Tibial nerve (tissue), 4 donors: ENCODE measurements around the gene ITIH4. TPM values are rescaled to one million over a fixed set of nuclear protein-coding genes. Genes with fewer than 3 reads are reported as not detected.
A peak's percentile ranks its signal among the peaks of the same experiment; 100 is the strongest.

Source experiments
- DNase-seq, 2 donors: peaks; one replicate each; pipeline ENCODE4 v3.0.0-alpha.2; 2019; ENCODE audit warnings: low spot score in 2 of 2
- H3K27ac ChIP-seq, 4 donors: fragments of 200-600 bp; sonication (generic) in 3 of 4; one replicate each; pipeline ENCODE4 v1.5.1; 2017 to 2019; ENCODE audit warnings: mild to moderate bottlenecking in 1 of 4
- H3K27me3 ChIP-seq, 2 donors: fragments of 200-600 bp; sonication (generic) in 1 of 2; one replicate each; pipeline versions ENCODE4 v1.5.1 to v1.6.0; 2017 to 2019
- H3K36me3 ChIP-seq, 3 donors: fragments of 200-600 bp; sonication (generic); one replicate each; pipeline ENCODE4 v1.5.1; 2018 to 2019
- H3K4me1 ChIP-seq, 4 donors: fragments of 200-600 bp; sonication (generic) in 3 of 4; one replicate each; pipeline ENCODE4 v1.5.1; 2017 to 2019
- H3K4me3 ChIP-seq, 4 donors: fragments of 200-600 bp; sonication (generic) in 3 of 4; one replicate each; pipeline ENCODE4 v1.5.1; 2017 to 2019; ENCODE audit warnings: mild to moderate bottlenecking in 1 of 4, moderate library complexity in 1 of 4
- H3K9me3 ChIP-seq, 4 donors: fragments of 200-600 bp; sonication (generic) in 3 of 4; one replicate each; pipeline ENCODE4 v1.5.1; 2017 to 2019
- EP300 ChIP-seq, 2 donors: sonication (generic); formaldehyde crosslinking; IDR thresholded peaks; one replicate each; pipeline ENCODE4 v1.6.1; 2017; ENCODE audit warnings: antibody characterized with exemption in 2 of 2, mild to moderate bottlenecking in 1 of 2
- POLR2A ChIP-seq, 2 donors: fragments of 450-650 bp; IDR thresholded peaks; one replicate each; pipeline ENCODE4 v1.6.1; 2017; ENCODE audit warnings: antibody characterized with exemption in 2 of 2, mild to moderate bottlenecking in 2 of 2, moderate library complexity in 2 of 2
- WGBS, 2 donors: methylation state at CpG; one replicate each; pipeline ENCODE4 v1.1.5; 2018; 5-methylcytosine and 5-hydroxymethylcytosine counted together
- total RNA-seq, 4 donors: library from RNA; depleted of rRNA; stranded (reverse); fragments of >200 nt; gene quantifications; one replicate each; pipeline ENCODE4 v1.1.0, GENCODE V29; 2016
- TF ChIP-seq, protein P1 (sequence below), 5 experiments: fragments of 200-600 bp in 3 of 5; fragments of 450-650 bp in 2 of 5; sonication (generic) in 3 of 5; IDR thresholded peaks; one replicate each; pipeline ENCODE4 v1.5.1; 2016 to 2019; ENCODE audit warnings: antibody characterized with exemption in 5 of 5, mild to moderate bottlenecking in 3 of 5, moderate library complexity in 2 of 5

The ITIH4 gene
- total RNA-seq, 4 donors from 2014 or later: 5.4 to 24.9 (median 10.1) TPM

DNA sequence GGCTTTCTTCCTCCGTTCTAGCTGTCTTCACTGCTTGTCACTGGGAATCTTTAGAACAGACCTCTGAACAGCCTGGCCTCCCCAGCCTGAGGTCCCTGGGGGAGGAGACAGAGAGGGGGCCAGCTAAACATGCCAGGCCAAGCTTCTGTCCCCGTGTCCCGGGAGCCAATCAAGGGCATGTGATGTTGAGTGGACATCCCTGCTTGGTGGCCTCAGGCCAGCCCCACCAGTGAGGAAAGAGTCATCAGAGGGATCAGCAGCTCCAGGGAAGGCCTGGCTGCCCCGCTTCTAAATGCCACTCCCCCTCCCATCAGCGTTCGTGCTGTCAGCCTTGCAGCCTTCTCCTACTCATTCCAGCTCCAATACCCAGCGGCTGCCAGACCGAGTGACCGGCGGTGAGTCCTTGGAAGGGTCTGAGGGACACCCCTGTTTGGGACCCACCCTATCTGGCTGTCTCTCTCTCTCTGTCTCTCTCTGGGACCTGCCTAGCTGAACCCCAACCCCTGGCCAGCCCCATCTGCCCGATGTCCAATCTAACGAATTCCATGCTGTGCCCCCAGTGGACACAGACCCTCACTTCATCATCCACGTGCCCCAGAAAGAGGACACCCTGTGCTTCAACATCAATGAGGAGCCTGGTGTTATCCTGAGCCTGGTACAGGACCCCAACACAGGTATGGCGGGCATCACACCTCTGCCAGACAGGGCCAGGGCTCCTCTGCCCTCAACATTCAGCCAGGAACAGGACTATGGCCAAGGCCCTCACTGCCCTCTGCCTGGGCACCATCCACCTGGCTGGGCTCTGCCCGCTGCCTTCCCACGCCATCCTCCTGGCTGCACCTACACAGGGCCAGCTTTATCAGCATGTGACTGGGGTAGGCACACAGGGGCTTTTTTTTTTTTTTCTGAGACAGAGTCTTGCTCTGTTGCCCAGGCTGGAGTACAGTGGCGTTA is 42.5 kb downstream of the ITIH4 start:
- H3K4me3 ChIP-seq: no peak overlapping the region
- WGBS, 2 donors: 59 to 62% methylated on average over 16 to 17 of the region's 17 CpGs
- H3K27ac ChIP-seq: peak overlapping the region in 1 of 4 donors; percentile 12
- DNase-seq: no peak
- no peaks in the 10 kb centered on the region for H3K27me3 ChIP-seq
- TF ChIP-seq EP300 (IDR thresholded peaks at IDR 0.05): no peak
- no peak for TF ChIP-seq POLR2A (IDR thresholded peaks at IDR 0.05)
- TF ChIP-seq, protein P1, sequence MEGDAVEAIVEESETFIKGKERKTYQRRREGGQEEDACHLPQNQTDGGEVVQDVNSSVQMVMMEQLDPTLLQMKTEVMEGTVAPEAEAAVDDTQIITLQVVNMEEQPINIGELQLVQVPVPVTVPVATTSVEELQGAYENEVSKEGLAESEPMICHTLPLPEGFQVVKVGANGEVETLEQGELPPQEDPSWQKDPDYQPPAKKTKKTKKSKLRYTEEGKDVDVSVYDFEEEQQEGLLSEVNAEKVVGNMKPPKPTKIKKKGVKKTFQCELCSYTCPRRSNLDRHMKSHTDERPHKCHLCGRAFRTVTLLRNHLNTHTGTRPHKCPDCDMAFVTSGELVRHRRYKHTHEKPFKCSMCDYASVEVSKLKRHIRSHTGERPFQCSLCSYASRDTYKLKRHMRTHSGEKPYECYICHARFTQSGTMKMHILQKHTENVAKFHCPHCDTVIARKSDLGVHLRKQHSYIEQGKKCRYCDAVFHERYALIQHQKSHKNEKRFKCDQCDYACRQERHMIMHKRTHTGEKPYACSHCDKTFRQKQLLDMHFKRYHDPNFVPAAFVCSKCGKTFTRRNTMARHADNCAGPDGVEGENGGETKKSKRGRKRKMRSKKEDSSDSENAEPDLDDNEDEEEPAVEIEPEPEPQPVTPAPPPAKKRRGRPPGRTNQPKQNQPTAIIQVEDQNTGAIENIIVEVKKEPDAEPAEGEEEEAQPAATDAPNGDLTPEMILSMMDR (IDR thresholded peaks at IDR 0.05): no peak
- H3K9me3 ChIP-seq: no peaks in the 10 kb centered on the region
- H3K4me1 ChIP-seq: peaks cover 0 to 10% (median 0%) of the 10 kb centered on the region in 4 donors
- no peaks in the 10 kb centered on the region for H3K36me3 ChIP-seq

DNA sequence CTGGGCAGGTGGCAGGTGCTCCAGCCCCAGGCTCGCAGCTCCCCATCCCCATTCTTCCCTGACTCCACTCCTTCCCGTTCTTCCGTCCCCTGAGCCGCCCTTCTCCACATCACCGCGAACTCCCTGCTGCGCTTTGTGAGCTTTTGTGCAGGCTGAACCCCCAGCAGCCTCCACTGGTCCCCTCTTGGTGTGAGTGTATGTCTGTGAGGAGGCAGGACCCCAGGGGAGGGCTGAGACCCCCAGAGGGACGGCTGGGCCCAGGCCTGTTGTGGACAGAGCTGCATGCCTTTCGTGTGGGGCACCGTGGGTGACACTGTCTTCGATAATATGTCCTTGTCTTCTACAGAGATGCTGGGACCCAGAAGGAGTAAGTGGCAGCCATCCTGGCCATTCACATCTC is 43.2 kb downstream of the ITIH4 start:
- peaks cover 0 to 9% (median 0%) of the 10 kb centered on the region in 4 donors for H3K4me1 ChIP-seq
- H3K27me3 ChIP-seq: no peaks in the 10 kb centered on the region
- TF ChIP-seq EP300 (IDR thresholded peaks at IDR 0.05) (no peak), POLR2A (IDR thresholded peaks at IDR 0.05) (no peak)
- TF ChIP-seq, protein P1 (IDR thresholded peaks at IDR 0.05): no peak
- H3K36me3 ChIP-seq: no peaks in the 10 kb centered on the region
- no peak for DNase-seq
- H3K27ac ChIP-seq: peak overlapping the region in 1 of 4 donors; percentile 12
- no peaks in the 10 kb centered on the region for H3K9me3 ChIP-seq
- WGBS, 2 donors: 75 to 77% methylated on average over 11 of the region's 11 CpGs
- no peak overlapping the region for H3K4me3 ChIP-seq

DNA sequence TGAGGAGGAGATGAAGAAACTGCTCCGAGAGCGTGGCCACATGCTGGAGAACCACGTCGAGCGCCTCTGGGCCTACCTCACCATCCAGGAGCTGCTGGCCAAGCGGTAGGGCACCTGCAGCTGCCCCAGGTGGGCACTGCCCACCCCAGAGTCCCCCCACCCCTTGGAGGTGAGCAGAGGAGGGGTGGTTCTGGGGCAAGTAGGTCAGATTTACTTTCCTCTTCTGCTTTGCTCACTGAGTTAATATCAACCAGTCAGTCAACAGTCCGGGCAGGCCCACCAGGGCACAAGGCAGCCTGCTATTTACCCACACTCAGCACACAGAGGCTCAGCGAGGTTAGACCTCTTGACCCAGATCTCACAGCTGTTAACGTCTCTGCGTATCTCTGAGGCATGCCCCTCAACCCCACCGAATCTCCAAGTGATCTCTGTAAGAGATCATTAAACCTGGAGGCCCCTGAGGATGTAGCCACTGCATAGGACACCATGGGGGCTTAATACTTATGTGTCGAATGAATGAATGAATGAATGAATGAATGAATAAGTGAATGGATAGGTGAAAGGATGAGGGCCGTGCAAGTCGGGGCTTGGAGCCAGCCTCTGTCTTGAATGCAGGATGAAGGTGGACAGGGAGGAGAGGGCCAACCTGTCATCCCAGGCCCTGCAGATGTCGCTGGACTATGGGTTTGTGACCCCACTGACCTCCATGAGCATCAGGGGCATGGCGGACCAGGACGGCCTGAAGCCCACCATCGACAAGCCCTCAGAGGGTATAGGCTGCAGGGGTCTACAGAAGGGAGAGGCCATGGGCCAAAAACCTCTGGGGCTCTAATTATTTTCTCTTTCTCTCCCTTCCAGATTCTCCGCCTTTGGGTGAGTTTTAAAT is 43.9 kb downstream of the ITIH4 start:
- H3K4me3 ChIP-seq: no peak overlapping the region
- TF ChIP-seq POLR2A (IDR thresholded peaks at IDR 0.05) (no peak), EP300 (IDR thresholded peaks at IDR 0.05) (no peak)
- TF ChIP-seq, protein P1 (IDR thresholded peaks at IDR 0.05): no peak
- H3K36me3 ChIP-seq: no peaks in the 10 kb centered on the region
- DNase-seq: no peak
- 87 to 89% methylated on average over 19 of the region's 19 CpGs for WGBS, 2 donors
- H3K4me1 ChIP-seq: peaks cover 0 to 9% (median 0%) of the 10 kb centered on the region in 4 donors
- H3K27me3 ChIP-seq: no peaks in the 10 kb centered on the region
- H3K27ac ChIP-seq: no peak overlapping the region
- H3K9me3 ChIP-seq: no peaks in the 10 kb centered on the region

DNA sequence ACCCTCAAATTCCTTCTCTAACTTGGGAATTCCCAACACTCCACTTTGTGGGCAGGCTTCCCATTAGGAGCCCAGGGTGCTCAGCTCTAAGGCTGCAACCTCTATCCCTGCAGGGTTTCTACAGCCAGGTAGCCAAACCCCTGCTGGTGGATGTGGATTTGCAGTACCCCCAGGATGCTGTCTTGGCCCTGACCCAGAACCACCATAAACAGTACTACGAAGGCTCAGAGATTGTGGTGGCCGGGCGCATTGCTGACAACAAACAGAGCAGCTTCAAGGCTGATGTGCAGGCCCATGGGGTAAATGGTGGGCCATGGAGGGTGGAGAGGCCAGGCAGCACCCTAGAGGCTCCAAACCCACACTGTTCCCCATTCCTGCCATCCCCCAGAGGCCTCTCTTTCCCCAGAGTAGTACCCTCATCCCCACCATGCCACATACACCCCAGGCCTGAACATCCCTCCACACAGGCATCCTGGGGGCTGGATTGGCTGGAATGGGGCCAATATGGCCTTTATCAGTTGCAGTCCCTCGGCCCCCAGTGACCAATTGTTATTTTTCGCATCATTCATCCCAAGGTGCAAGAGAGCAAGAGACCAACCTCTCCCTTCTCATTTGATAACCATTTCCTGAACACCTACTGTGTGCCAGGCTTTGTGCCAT is 45.4 kb downstream of the ITIH4 start:
- Histone ChIP-seq H3K9me3 (no peaks in the 10 kb centered on the region), H3K27ac (no peak overlapping the region), H3K4me3 (no peak overlapping the region), H3K4me1 (peaks cover 0 to 9% (median 0%) of the 10 kb centered on the region in 4 donors), H3K27me3 (no peaks in the 10 kb centered on the region), H3K36me3 (no peaks in the 10 kb centered on the region)
- 75 to 83% methylated on average over 5 of the region's 5 CpGs for WGBS, 2 donors
- no peak for DNase-seq
- TF ChIP-seq POLR2A (IDR thresholded peaks at IDR 0.05): no peak
- no peak for TF ChIP-seq EP300 (IDR thresholded peaks at IDR 0.05)
- TF ChIP-seq, protein P1 (IDR thresholded peaks at IDR 0.05): no peak
